ENCODE measurements around the gene MSL3B.
A peak's percentile ranks its signal among the peaks of the same experiment; 100 is the strongest.

The MSL3B gene

DNA sequence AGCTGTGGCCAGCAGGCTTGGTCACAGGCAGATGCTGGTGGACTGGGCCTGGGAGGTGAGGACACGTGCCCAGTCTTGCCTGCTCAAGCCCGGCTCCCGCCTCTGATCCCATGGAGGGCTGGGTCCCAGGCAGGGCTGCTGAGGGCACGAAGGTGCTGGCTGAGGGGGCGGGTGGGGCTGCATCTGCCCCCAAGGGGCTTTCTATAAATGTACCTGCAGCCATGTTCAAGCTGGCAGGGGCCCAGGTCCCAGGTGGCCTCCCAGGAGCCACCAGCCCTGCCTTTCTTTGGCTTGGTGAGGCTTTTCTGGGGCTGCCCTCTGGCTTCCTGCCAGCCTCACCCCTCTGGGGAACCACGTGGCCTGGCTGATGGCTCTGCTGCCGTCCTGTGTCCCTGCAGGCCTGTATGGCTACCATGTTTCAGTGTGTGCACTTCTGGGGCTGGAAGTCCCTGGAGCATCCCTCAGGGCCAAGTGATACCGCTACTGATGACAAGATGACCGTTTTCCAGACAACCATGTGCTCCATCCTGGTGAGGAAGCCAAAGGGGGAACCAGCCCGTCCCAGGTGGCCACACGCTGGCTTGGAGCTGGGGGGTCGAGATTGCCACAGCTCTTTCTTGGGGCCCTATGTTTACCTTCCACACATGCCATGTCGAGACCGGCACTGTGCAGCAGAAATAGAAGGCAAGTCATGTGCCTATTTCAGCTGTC is 37.0 kb downstream of the MSL3B start:
- Histone ChIP-seq H3K27me3 (ENCODE audit: control insufficient read depth in 2 of 2, insufficient read depth in 2 of 2, low read length in 2 of 2) (no peaks in the 10 kb centered on the region), H3K9me3 (replicated peaks; ENCODE audit: control insufficient read depth, insufficient read depth, low read depth, low read length) (no peaks in the 10 kb centered on the region), H3K4me2 (ENCODE audit: insufficient read depth, low read length) (no peak overlapping the region), H3K4me3 (no peak overlapping the region), H4K20me1 (replicated peaks; ENCODE audit: control insufficient read depth, insufficient read depth, low read length) (no peaks in the 10 kb centered on the region; the same call in 1 of the 2 replicates), H2AFZ (ENCODE audit: low read depth, low read length) (no peak overlapping the region), H3K9ac (ENCODE audit: insufficient read depth in 1 of 2, low read depth in 2 of 2, low read length in 2 of 2) (no peak overlapping the region; a peak in 1 of 4 replicates), H3K79me2 (ENCODE audit: control insufficient read depth, insufficient read depth, low read length) (no peaks in the 10 kb centered on the region), H3K27ac (ENCODE audit: extremely low read depth, low read depth, low read length) (no peak overlapping the region), H3K9me1 (ENCODE audit: control insufficient read depth, insufficient read depth, low read length) (no peaks in the 10 kb centered on the region), H3K36me3 (ENCODE audit: control insufficient read depth, insufficient read depth, low read length) (peaks cover 23% of the 10 kb centered on the region; the same call in 2 of the 3 replicates), H3K4me1 (replicated peaks in 1 of 2; ENCODE audit: control insufficient read depth in 2 of 2, insufficient read depth in 2 of 2, low read length in 2 of 2) (peaks cover 0 to 5% of the 10 kb centered on the region in 2 experiments; a peak in 2 of 5 replicates)
- BruUV-seq (replicated peaks), result no TSS peak
- FAIRE-seq (no peak), DNase-seq (ENCODE audit: extremely low read depth in 1 of 4, low spot score in 3 of 4) (no peak), ATAC-seq (no peak)
- CTCF ChIA-PET (ENCODE audit: low intra/inter-chr PET ratio), result no interaction called here
- no peak for TF ChIP-seq ZBTB11 (CRISPR knock-in tag; IDR thresholded peaks at IDR 0.05)
- no peak for TF ChIP-seq MTA1 (IDR thresholded peaks at IDR 0.05; ENCODE audit: borderline replicate concordance)
- TF ChIP-seq POLR2G (IDR thresholded peaks at IDR 0.05; ENCODE audit: low read depth, low read length), result peak; percentile 40
- no peak for TF ChIP-seq NBN (IDR thresholded peaks at IDR 0.05; ENCODE audit: low read depth)
- TF ChIP-seq FOXP1 (CRISPR knock-in tag; IDR thresholded peaks at IDR 0.05), result no peak
- TF ChIP-seq NFYB (IDR thresholded peaks at IDR 0.05; ENCODE audit: extremely low read depth, insufficient read length), result no peak
- no peak for TF ChIP-seq ZNF146 (CRISPR knock-in tag; IDR thresholded peaks at IDR 0.05; ENCODE audit: unreplicated experiment)
- TF ChIP-seq NFIC (IDR thresholded peaks at IDR 0.05), result peak; percentile 28; the same call in 1 of the 2 replicates
- TF ChIP-seq U2AF1 (optimal IDR thresholded peaks at IDR 0.05; ENCODE audit: low read depth, low read length), result no peak
- intact Hi-C loops (cut with micrococcal nuclease) (no loop called here), in situ Hi-C loops (cut with MboI) (no loop called here)
- WGBS (ENCODE audit: insufficient coverage, low coverage, missing lambda C conversion rate), result 47% methylated on average over 10 of the region's 14 CpGs
- POLR2A ChIA-PET, result no interaction called here

Measured in K562 (cell line).